Endothelial cell (in vitro differentiated cells): ENCODE measurements around the gene ATPAF2. TPM values are rescaled to one million over a fixed set of nuclear protein-coding genes. Genes with fewer than 3 reads are reported as not detected.

Experiments used
- DNase-seq: peaks from one replicate; pipeline ENCODE4 v3.0.0; 2021; ENCODE audit warnings: low spot score
- H3K27ac Mint-ChIP-seq: one replicate; pipeline ENCODE4 v1.8.0; 2021; ENCODE audit warnings: mixed read lengths, inconsistent platforms; ENCODE audit not compliant: unreplicated experiment
- H3K27me3 Mint-ChIP-seq: one replicate; pipeline ENCODE4 v1.8.0; 2021; ENCODE audit warnings: mild to moderate bottlenecking, moderate library complexity, mixed read lengths, inconsistent platforms; ENCODE audit not compliant: unreplicated experiment
- H3K36me3 Mint-ChIP-seq: one replicate; pipeline ENCODE4 v1.8.0; 2021; ENCODE audit warnings: mild to moderate bottlenecking, low read depth, mixed read lengths, inconsistent platforms; ENCODE audit not compliant: unreplicated experiment
- H3K4me1 Mint-ChIP-seq: one replicate; pipeline ENCODE4 v1.8.0; 2021; ENCODE audit warnings: mild to moderate bottlenecking, mixed read lengths, inconsistent platforms; ENCODE audit not compliant: unreplicated experiment
- H3K4me3 Mint-ChIP-seq: one replicate; pipeline ENCODE4 v1.8.0; 2021; ENCODE audit warnings: mild to moderate bottlenecking, mixed read lengths, inconsistent platforms; ENCODE audit not compliant: unreplicated experiment
- H3K9me3 Mint-ChIP-seq: one replicate; pipeline ENCODE4 v1.8.0; 2021; ENCODE audit warnings: mixed read lengths, inconsistent platforms; ENCODE audit not compliant: unreplicated experiment
- total RNA-seq: library from RNA; stranded (reverse); fragmentation: NEBNext Ultra II Directional; extraction: Animal tissue kit (Norgen Biotek cat#: 25700); gene quantifications from one replicate; pipeline ENCODE4 v1.2.1, GENCODE V29; 2021; ENCODE audit not compliant: unreplicated experiment
- TF ChIP-seq, protein P1 (sequence below): fragments of 200-600 bp; sonication (generic); IDR thresholded peaks from one replicate; pipeline ENCODE4 v1.5.0; 2021; ENCODE audit warnings: antibody characterized with exemption; ENCODE audit not compliant: unreplicated experiment

The ATPAF2 gene
- total RNA-seq, 1 donor from 2014 or later = 24.7 TPM

GRCh38 chr17:18066866-18067265, 27.9 kb upstream of the ATPAF2 start:
- Mint-ChIP-seq H3K4me1 (peaks cover 16% of the 10 kb centered on the region), H3K27ac (no peak overlapping the region), H3K36me3 (peaks cover 12% of the 10 kb centered on the region), H3K9me3 (no peaks in the 10 kb centered on the region), H3K4me3 (no peak overlapping the region), H3K27me3 (no peaks in the 10 kb centered on the region)
- no peak for DNase-seq
- TF ChIP-seq, protein P1, sequence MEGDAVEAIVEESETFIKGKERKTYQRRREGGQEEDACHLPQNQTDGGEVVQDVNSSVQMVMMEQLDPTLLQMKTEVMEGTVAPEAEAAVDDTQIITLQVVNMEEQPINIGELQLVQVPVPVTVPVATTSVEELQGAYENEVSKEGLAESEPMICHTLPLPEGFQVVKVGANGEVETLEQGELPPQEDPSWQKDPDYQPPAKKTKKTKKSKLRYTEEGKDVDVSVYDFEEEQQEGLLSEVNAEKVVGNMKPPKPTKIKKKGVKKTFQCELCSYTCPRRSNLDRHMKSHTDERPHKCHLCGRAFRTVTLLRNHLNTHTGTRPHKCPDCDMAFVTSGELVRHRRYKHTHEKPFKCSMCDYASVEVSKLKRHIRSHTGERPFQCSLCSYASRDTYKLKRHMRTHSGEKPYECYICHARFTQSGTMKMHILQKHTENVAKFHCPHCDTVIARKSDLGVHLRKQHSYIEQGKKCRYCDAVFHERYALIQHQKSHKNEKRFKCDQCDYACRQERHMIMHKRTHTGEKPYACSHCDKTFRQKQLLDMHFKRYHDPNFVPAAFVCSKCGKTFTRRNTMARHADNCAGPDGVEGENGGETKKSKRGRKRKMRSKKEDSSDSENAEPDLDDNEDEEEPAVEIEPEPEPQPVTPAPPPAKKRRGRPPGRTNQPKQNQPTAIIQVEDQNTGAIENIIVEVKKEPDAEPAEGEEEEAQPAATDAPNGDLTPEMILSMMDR = no peak

GRCh38 chr17:18065546-18065945, 26.6 kb upstream of the ATPAF2 start:
- no peak for DNase-seq
- Mint-ChIP-seq H3K4me1 (peaks cover 13% of the 10 kb centered on the region), H3K4me3 (no peak overlapping the region), H3K27ac (no peak overlapping the region), H3K36me3 (peaks cover 12% of the 10 kb centered on the region), H3K9me3 (no peaks in the 10 kb centered on the region), H3K27me3 (no peaks in the 10 kb centered on the region)
- TF ChIP-seq, protein P1 = no peak

DNA sequence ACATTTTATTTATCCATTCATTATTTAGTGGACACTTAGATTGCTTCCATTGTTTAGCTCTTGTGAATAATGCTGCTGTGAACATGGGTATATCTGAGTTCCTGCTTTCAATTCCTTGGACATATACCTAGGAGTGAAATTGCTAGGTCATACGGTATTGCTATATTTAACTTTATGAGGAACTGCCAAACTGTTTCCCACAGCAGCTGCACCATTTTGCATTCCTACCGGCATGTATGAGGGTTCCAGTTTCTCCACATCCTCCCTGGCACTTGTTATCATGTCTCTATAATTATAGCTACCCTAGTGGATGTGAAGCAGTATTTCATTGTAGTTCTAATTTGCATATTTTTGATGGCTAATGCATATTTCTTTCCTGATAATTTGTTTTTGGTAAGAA, 25.1 kb upstream of the ATPAF2 start:
- H3K4me3 Mint-ChIP-seq = no peak overlapping the region
- H3K27me3 Mint-ChIP-seq = no peaks in the 10 kb centered on the region
- H3K27ac Mint-ChIP-seq = no peak overlapping the region
- H3K36me3 Mint-ChIP-seq = peaks cover 18% of the 10 kb centered on the region
- peaks cover 16% of the 10 kb centered on the region for H3K4me1 Mint-ChIP-seq
- no peak for DNase-seq
- TF ChIP-seq, protein P1 = no peak
- no peaks in the 10 kb centered on the region for H3K9me3 Mint-ChIP-seq

- Mint-ChIP-seq H3K27ac (peak overlapping the region; percentile 7), H3K4me3 (peak overlapping the region; percentile 26), H3K9me3 (no peaks in the 10 kb centered on the region), H3K27me3 (no peaks in the 10 kb centered on the region), H3K4me1 (peaks cover 5% of the 10 kb centered on the region), H3K36me3 (peaks cover 25% of the 10 kb centered on the region)
- TF ChIP-seq, protein P1 = no peak
- DNase-seq = no peak
Observed at GRCh38 chr17:18059283-18059682, 20.3 kb upstream of the ATPAF2 start.

- H3K4me3 Mint-ChIP-seq = no peak overlapping the region
- H3K36me3 Mint-ChIP-seq = peaks cover 19% of the 10 kb centered on the region
- no peak for DNase-seq
- H3K9me3 Mint-ChIP-seq = no peaks in the 10 kb centered on the region
- no peak overlapping the region for H3K27ac Mint-ChIP-seq
- TF ChIP-seq, protein P1 = no peak
- H3K4me1 Mint-ChIP-seq = peaks cover 5% of the 10 kb centered on the region
- no peaks in the 10 kb centered on the region for H3K27me3 Mint-ChIP-seq
Observed at GRCh38 chr17:18056214-18056613, 17.2 kb upstream of the ATPAF2 start.
